ENCODE measurements around the gene MPPED2.

GRCh38 chr11:30568931-30569330, 17.2 kb downstream of the MPPED2 start:
- no peak for TF ChIP-seq GATA2 (IDR thresholded peaks at IDR 0.05; ENCODE audit: low read depth, low read length)
- TF ChIP-seq GATA3 (IDR thresholded peaks at IDR 0.05; ENCODE audit: low read depth, low read length), result no peak

All from SH-SY5Y (cell line).